ENCODE data around the gene CDH13.

- TF ChIP-seq EZH2 (IDR thresholded peaks at IDR 0.05; ENCODE audit: low read length, missing control alignments) = no peak
- TF ChIP-seq CTCF (conservative IDR thresholded peaks at IDR 0.05 in 1 of 2, IDR thresholded peaks at IDR 0.05 in 1 of 2; ENCODE audit: low read depth in 1 of 2, low read length in 2 of 2) = no peak
Measured at GRCh38 chr16:82609140-82609539, 17.6 kb upstream of the CDH13 start.

Data from fibroblast of lung (primary cell).